Sciatic nerve (tissue), 2 donors: Measurements from ENCODE around the gene MS4A4E. TPM values are rescaled to one million over a fixed set of nuclear protein-coding genes. Genes with fewer than 3 reads are reported as not detected.
"Not testable (repeated sequence)": the region's sequence is repeated elsewhere in the genome, so short reads cannot be mapped to it uniquely, and the experiment has no call there.

ENCODE experiments used
- ATAC-seq: fragments of 200-7000 bp; cut with Tn5 transposase; one replicate; pipeline ENCODE4 v1.9.1; 2020; ENCODE audit warnings: mild to moderate bottlenecking, moderate library complexity
- DNase-seq: peaks from one replicate; pipeline ENCODE4 v3.0.0-alpha.2; 2020; ENCODE audit warnings: low spot score
- intact Hi-C: fragments of 100-400 bp; cut with DNase I; formaldehyde crosslinking; loops from one replicate; pipeline ENCODE4 v1.14.2; 2022
- total RNA-seq: library from RNA; stranded (reverse); fragmentation: NEBNext Ultra II Directional; extraction: Animal tissue kit (Norgen Biotek cat#: 25700); gene quantifications from one replicate; pipeline ENCODE4 v1.2.1, GENCODE V29; 2021
- donor health status: DM: no; HTN: no; CAD: no.
- donor health status: DM: no; HTN: no; CAD: no.

MS4A4E gene
- total RNA-seq, 1 donor from 2014 or later = 7.1 TPM

GRCh38 chr11:60230681-60231080 is 12.3 kb downstream of the MS4A4E start:
- DNase-seq = no peak
- intact Hi-C loops = no loop called here
- no peak for ATAC-seq

- intact Hi-C loops = no loop called here
- ATAC-seq (no peak), DNase-seq (no peak)
These were observed 20.8 kb downstream of the MS4A4E start for GRCh38 chr11:60222141-60222540.

GRCh38 chr11:60221692-60222091 is 21.2 kb downstream of the MS4A4E start:
- no peak for ATAC-seq
- no peak for DNase-seq
- intact Hi-C loops = no loop called here

GRCh38 chr11:60221181-60221580 is 21.8 kb downstream of the MS4A4E start:
- DNase-seq (no peak), ATAC-seq (no peak)
- intact Hi-C loops = no loop called here

GRCh38 chr11:60214386-60214785 is 28.6 kb downstream of the MS4A4E start:
- ATAC-seq (no peak), DNase-seq (no peak)
- intact Hi-C loops = no loop called here

- intact Hi-C loops = no loop called here
- DNase-seq (no peak), ATAC-seq (no peak)
These were observed 31.7 kb downstream of the MS4A4E start for GRCh38 chr11:60211206-60211605.

- intact Hi-C loops = no loop called here
- DNase-seq (no peak), ATAC-seq (no peak)
These were observed 33.0 kb downstream of the MS4A4E start for GRCh38 chr11:60209977-60210376.

GRCh38 chr11:60208951-60209350 is 34.0 kb downstream of the MS4A4E start:
- ATAC-seq (no peak), DNase-seq (no peak)
- intact Hi-C loops = no loop called here

GRCh38 chr11:60208146-60208895 is 34.6 kb downstream of the MS4A4E start:
- ATAC-seq (no peak), DNase-seq (no peak)
- intact Hi-C loops = no loop called here

- intact Hi-C loops = no loop called here
- no peak for ATAC-seq
These were observed 36.3 kb downstream of the MS4A4E start for GRCh38 chr11:60206616-60207015.

GRCh38 chr11:60204922-60205321 is 38.0 kb downstream of the MS4A4E start:
- intact Hi-C loops = no loop called here
- ATAC-seq (no peak), DNase-seq (no peak)

More at GRCh38 chr11:60206616-60207015, 36.3 kb downstream of the MS4A4E start:
- no peak for DNase-seq

GRCh38 chr11:60201334-60201733 is 41.6 kb downstream of the MS4A4E start:
- ATAC-seq, DNase-seq, intact Hi-C loops: not testable (repeated sequence)

- ATAC-seq (no peak), DNase-seq (no peak)
- intact Hi-C loops = no loop called here
These were observed 45.5 kb downstream of the MS4A4E start for GRCh38 chr11:60197442-60197841.

GRCh38 chr11:60195923-60196368 is 47.0 kb downstream of the MS4A4E start:
- no peak for DNase-seq

GRCh38 chr11:60194511-60194910 is 48.4 kb downstream of the MS4A4E start:
- ATAC-seq (no peak), DNase-seq (no peak)
- intact Hi-C loops = no loop called here

More at GRCh38 chr11:60195923-60196368, 47.0 kb downstream of the MS4A4E start:
- intact Hi-C loops = no loop called here
- ATAC-seq = no peak

- DNase-seq = no peak
- no peak for ATAC-seq
- intact Hi-C loops = no loop called here
These were observed 49.1 kb downstream of the MS4A4E start for GRCh38 chr11:60193687-60194433.

- DNase-seq, ATAC-seq, intact Hi-C loops: not testable (repeated sequence)
These were observed 50.4 kb downstream of the MS4A4E start for GRCh38 chr11:60192564-60192963.

GRCh38 chr11:60188481-60188880 is 54.5 kb downstream of the MS4A4E start:
- ATAC-seq, DNase-seq, intact Hi-C loops: not testable (repeated sequence)

GRCh38 chr11:60186128-60186527 is 56.8 kb downstream of the MS4A4E start:
- ATAC-seq, intact Hi-C loops, DNase-seq: not testable (repeated sequence)

- intact Hi-C loops, DNase-seq, ATAC-seq: not testable (repeated sequence)
These were observed 57.5 kb downstream of the MS4A4E start for GRCh38 chr11:60185512-60185827.
